Subcutaneous abdominal adipose tissue (tissue), 5 donors: ENCODE results near the gene DNAJC1.

Experiments used
- H3K27ac ChIP-seq: one replicate; pipeline ENCODE4 v1.7.0; 2013; ENCODE audit warnings: low read depth, mild to moderate bottlenecking, inconsistent platforms, low read length, moderate library complexity
- H3K27me3 ChIP-seq, 5 donors: one replicate each; pipeline ENCODE4 v1.7.0; 2013; ENCODE audit warnings: low read length in 5 of 5, inconsistent platforms in 1 of 5; ENCODE audit not compliant: control insufficient read depth in 5 of 5, insufficient read depth in 4 of 5
- H3K36me3 ChIP-seq, 5 donors: one replicate each; pipeline ENCODE4 v1.7.0; 2013; ENCODE audit warnings: low read length in 5 of 5; ENCODE audit not compliant: control insufficient read depth in 5 of 5, insufficient read depth in 5 of 5
- H3K4me1 ChIP-seq, 5 donors: one replicate each; pipeline ENCODE4 v1.7.0; 2013; ENCODE audit warnings: low read length in 5 of 5, mild to moderate bottlenecking in 3 of 5, moderate library complexity in 1 of 5; ENCODE audit not compliant: control insufficient read depth in 5 of 5, insufficient read depth in 5 of 5
- H3K4me3 ChIP-seq, 5 donors: one replicate each; pipeline ENCODE4 v1.7.0; 2013; ENCODE audit warnings: low read length in 5 of 5, low read depth in 1 of 5
- H3K9ac ChIP-seq, 5 donors: one replicate each; pipeline ENCODE4 v1.7.0; 2013; ENCODE audit warnings: low read length in 5 of 5, mild to moderate bottlenecking in 4 of 5, moderate library complexity in 3 of 5
- H3K9me3 ChIP-seq, 5 donors: one replicate each; pipeline ENCODE4 v1.7.0; 2013; ENCODE audit warnings: low read length in 5 of 5; ENCODE audit not compliant: control insufficient read depth in 5 of 5
- donor health status: healthy.
- donor health status: healthy.
- donor health status: healthy.
- donor health status: healthy.
- donor health status: healthy.

DNAJC1 gene

DNA sequence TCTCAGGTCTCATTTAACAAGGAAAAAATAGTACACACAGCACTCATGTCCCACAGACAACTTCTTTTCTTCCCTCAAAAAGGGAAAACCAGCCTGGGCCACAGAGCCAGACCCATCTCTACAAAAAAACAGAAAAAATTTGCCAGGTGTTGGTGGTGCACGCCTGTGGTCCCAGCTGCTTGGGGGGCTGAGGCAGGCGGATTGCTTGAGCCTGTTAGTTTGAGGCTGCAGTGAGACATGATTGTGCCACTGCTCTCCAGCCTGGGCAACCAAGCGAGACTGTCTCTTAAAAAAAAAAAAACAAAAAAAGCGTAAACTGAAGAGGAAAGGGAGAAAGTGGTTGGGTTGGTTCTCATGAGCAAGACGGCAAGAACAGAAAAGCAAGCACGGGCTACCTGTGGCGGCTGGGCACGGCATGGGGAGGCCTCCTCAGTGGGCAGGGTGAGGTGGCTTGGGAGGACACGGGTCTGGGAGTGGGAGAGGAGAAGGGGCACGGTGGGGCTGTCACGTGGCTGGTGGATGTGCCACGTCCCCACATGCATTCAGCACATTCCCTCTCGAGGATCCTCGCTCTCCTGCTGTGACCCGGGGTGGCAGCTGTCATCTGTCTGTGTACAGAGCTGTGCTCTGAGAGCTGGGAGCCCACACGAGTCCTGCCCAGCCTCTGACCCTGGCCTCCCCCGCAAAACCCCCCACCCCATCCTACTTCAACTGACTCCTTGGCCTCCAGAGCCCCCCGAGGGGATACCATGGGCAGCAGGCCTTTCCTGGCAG, 249.8 kb downstream of the DNAJC1 start:
- Histone ChIP-seq H3K27me3 (no peaks in the 10 kb centered on the region), H3K27ac (no peak overlapping the region)

DNA sequence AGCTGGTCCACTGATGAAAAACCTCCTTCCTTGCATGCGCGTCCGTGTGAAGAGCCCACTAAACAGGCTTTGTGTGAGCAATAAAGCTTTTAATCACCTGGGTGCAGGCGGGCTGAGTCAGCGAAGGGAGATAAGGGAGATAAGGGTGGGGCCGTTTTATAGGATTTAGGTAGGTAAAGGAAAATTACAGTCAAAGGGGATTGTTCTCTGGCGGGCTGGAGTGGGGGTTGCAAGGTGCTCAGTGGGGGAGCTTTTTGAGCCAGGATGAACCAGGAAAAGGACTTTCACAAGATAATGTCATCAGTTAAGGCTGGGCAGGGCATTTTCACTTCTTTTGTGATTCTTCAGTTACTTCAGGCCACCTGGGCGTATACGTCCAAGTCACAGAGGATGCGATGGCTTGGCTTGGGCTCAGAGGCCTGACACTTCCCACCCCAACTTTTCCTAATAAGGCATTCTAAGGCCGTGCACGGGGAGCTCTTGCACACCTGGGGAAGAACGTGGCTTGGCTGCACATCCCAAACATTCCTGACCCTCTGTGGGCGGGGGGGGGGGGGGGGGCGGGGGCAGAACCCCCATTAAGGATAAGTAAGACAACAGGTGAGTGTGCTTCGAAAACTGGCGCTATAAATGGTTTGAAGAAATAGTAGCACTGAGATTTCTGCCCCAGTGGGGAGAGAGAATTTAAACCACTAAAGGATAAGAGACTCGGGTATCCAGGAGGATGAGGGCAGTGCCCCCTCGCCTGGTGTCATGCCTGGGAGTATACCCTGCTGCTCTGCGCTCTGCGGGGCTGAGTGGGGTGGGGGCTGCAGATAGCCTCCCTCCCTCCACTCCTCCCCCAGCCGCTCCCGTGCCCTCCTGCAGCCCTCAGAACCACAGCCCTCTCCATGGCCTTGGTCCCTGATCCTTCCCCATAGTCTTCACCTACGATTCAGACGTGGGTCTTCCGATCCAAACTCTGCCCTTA, 251.9 kb downstream of the DNAJC1 start:
- Histone ChIP-seq H3K4me3 (no peak overlapping the region), H3K27ac (no peak overlapping the region), H3K27me3 (no peaks in the 10 kb centered on the region), H3K36me3 (peaks cover 0 to 14% (median 7%) of the 10 kb centered on the region in 5 donors), H3K9ac (no peak overlapping the region), H3K9me3 (no peaks in the 10 kb centered on the region), H3K4me1 (no peaks in the 10 kb centered on the region)

More for the DNA sequence above, 249.8 kb downstream of the DNAJC1 start:
- no peak overlapping the region for H3K9ac ChIP-seq
- no peaks in the 10 kb centered on the region for H3K9me3 ChIP-seq
- H3K36me3 ChIP-seq = peaks cover 0 to 23% (median 14%) of the 10 kb centered on the region in 5 donors
- no peaks in the 10 kb centered on the region for H3K4me1 ChIP-seq
- H3K4me3 ChIP-seq = no peak overlapping the region

DNA sequence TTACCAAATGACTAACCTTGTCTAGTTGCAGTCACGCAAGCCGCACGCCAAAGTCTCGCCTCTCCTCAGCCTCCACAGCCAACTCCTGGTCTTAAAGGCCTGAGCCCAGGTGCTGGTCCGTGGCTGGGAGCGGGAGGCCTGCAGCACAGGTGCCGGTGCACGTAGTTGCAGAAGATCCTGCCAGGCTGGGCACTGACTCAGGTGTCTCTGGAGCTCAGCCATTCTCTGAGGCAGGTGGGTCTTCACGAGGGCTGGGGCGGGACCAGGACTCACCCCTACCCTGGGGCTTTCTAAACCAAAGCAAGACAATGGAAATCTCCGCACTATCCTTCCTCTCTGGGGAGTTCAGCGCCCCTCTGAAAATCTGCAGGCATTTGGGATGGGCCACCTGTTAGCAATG, 253.1 kb downstream of the DNAJC1 start:
- Histone ChIP-seq H3K9me3 (no peaks in the 10 kb centered on the region), H3K4me3 (no peak overlapping the region)

DNA sequence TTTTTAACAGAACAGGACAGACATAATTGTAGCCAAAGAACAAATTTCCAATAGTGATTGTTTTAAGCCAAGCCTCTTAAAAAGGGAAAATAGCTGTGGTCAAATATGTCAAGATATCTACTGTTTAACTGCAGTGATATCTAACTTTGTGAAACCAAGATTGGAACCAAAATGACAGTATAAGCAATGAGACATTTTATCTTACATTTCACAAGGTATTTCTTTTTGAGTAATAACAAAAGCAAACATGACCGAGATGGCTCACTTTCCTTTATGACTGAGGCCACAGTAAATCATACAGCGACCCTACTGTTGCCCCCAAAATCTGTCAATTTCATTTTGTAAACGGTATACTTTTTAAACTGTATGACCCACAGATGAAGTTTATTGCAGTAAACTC, 253.7 kb downstream of the DNAJC1 start:
- Histone ChIP-seq H3K4me1 (no peaks in the 10 kb centered on the region), H3K4me3 (no peak overlapping the region), H3K27ac (no peak overlapping the region), H3K27me3 (no peaks in the 10 kb centered on the region), H3K9me3 (no peaks in the 10 kb centered on the region), H3K36me3 (peaks cover 0 to 15% (median 6%) of the 10 kb centered on the region in 5 donors), H3K9ac (no peak overlapping the region)

More for the DNA sequence above, 253.1 kb downstream of the DNAJC1 start:
- H3K36me3 ChIP-seq = peaks cover 0 to 13% (median 7%) of the 10 kb centered on the region in 5 donors
- no peak overlapping the region for H3K27ac ChIP-seq
- no peak overlapping the region for H3K9ac ChIP-seq
- H3K4me1 ChIP-seq = no peaks in the 10 kb centered on the region
- no peaks in the 10 kb centered on the region for H3K27me3 ChIP-seq

DNA sequence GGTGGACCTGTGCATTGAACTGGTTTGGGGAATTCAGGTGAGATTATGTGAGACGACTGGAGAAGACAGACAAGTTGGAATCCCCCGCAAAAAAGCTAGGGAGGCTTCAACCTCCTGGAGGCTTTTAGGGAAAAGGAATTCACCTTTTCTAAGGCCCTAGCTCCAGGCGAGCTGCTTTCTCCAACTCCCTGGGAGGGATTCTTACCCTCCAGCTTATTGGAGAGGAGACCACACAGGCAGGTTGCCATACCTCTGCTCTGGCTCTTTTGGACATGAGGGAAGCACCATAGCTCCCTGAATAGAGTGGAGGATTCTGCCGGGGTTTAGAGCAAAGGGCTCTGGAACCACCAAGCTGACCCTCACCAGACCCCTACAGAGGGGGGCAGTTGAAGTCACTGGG, 255.7 kb downstream of the DNAJC1 start:
- Histone ChIP-seq H3K9me3 (no peaks in the 10 kb centered on the region), H3K36me3 (peaks cover 11 to 22% (median 18%) of the 10 kb centered on the region in 5 donors), H3K27me3 (no peaks in the 10 kb centered on the region), H3K4me3 (no peak overlapping the region), H3K4me1 (no peaks in the 10 kb centered on the region), H3K9ac (no peak overlapping the region), H3K27ac (no peak overlapping the region)

DNA sequence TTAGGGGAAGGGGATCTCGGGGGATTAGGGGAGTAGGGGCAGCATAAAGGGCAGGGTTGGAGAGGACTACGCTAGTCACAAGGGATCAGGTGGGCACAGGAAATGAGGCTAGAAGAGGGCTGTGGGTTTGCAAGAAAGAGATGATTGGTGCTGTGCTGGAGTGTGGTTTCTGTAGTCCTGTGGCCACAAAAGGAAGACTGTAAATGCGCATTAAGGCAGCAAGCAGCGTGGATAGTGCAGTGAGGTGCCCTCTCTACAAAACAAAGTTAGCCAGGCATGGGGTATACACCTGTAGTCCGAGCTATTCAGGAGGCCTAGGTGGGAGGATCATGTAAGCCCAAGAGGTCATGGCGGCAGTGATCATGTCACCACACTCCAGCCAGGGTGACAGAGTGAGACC, 257.4 kb downstream of the DNAJC1 start:
- Histone ChIP-seq H3K4me1 (no peaks in the 10 kb centered on the region), H3K9ac (no peak overlapping the region), H3K36me3 (peaks cover 26 to 39% (median 31%) of the 10 kb centered on the region in 5 donors), H3K9me3 (no peaks in the 10 kb centered on the region), H3K27me3 (no peaks in the 10 kb centered on the region), H3K27ac (no peak overlapping the region), H3K4me3 (no peak overlapping the region)

DNA sequence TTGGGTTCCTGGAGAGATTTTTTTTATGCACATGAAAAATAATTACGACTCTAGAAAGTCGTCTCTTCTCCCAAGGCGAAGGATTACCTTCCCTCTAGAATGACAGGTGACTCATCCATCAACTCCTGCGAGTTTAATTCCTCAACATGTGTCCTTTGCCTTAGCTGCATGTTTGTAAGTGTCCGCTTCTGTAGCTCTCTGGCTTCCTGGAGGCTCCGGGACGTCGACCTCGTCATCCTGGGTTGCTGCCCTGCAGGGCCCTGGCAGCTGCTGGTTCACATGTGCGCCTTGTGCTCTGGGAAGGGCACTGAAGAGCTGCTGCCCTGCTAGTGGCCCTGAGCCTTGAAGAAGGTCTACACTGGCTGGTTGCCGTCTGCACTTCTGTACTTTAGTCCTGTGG, 259.3 kb downstream of the DNAJC1 start:
- Histone ChIP-seq H3K27ac (no peak overlapping the region), H3K9ac (no peak overlapping the region), H3K4me3 (no peak overlapping the region), H3K27me3 (no peaks in the 10 kb centered on the region), H3K9me3 (no peaks in the 10 kb centered on the region), H3K36me3 (peaks cover 43 to 57% (median 45%) of the 10 kb centered on the region in 5 donors), H3K4me1 (no peaks in the 10 kb centered on the region)

DNA sequence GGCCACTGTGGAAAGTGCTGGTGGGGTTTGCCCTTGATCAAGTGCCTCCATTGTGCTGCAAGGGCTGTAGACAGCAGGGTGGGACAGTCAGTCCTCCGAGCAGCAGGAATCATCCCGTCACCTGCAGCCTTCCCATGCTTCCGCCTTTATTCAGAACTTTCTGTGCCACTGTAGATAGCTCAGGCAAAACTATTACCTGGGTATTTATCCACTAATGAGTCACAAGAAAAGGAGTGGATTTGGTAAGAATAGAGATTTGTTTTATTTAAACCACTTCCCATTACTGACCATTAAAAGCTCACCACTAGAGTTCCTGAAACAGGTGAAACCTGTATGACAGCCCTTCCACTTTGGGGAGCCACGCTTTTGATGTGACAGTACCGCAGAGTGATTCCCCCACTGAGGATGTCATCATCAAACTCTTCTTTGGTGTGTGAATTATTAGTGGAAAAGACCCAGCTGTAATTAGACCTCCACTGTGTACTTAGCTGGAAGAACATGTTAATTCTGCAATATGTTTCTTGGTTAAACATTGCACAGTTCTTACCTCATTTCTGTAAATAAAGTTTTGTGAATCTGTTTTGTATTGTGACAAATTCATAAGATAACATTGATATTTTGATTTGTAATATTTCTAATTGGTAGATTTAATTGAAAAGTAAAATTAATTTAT, 260.7 kb downstream of the DNAJC1 start:
- no peaks in the 10 kb centered on the region for H3K27me3 ChIP-seq
- H3K36me3 ChIP-seq = peaks cover 50 to 68% (median 57%) of the 10 kb centered on the region in 5 donors
- H3K4me1 ChIP-seq = no peaks in the 10 kb centered on the region
- H3K9me3 ChIP-seq = no peaks in the 10 kb centered on the region
- no peak overlapping the region for H3K27ac ChIP-seq
- no peak overlapping the region for H3K9ac ChIP-seq
- H3K4me3 ChIP-seq = no peak overlapping the region

DNA sequence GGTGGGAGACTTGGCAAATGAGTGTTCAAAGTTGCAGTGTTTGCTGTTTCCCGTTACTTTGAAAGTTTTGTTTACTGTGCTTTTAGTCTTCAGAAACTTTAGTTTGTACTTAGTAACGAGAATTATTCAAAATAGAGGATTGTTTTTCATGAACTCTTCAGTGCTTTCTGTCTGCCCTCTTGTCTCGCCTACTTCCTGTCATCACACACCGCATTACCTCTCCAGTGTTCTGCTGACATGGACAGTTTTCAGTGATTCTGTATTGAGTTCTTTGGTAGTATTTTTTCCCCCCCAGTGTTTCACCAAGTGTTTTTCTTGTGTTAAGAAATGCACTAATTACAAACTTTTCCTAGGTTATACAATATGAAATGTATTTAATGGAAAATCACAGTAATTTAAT, 262.5 kb downstream of the DNAJC1 start:
- H3K36me3 ChIP-seq = peaks cover 53 to 85% (median 66%) of the 10 kb centered on the region in 5 donors
- no peaks in the 10 kb centered on the region for H3K4me1 ChIP-seq
- H3K27me3 ChIP-seq = no peaks in the 10 kb centered on the region
- no peaks in the 10 kb centered on the region for H3K9me3 ChIP-seq
- H3K4me3 ChIP-seq = no peak overlapping the region
- no peak overlapping the region for H3K27ac ChIP-seq
- no peak overlapping the region for H3K9ac ChIP-seq
